ENCODE data around the gene DAGLB.

DNA sequence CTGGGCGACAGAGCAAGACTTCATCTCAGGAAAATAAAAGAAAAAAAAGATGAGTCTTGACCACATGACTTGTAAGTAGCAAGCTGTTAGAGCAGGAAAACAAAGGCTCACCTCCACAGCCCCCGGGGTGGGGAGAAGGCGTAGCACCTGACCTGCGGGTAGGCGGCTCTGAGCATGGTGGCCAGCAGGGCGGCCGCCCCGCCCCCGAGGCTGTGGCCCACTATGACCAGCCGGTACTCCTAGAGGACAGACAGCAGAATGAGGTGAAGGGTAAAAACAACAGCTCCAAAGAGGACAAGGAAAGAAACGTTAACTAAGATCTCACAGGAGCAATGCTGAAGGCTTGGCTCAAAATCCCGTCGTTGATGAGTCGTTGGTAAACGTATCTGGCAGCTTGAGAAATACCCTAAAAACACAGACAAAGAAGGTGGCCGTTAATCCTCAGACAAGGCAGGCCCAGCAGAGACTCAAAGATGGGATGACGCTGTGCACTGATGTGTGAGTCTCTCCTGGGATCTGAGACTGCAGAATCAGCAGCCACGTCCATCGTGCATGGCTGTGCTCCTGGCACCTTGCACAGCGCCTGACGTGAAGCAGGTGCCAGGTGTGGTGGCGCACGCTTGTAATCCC is 31.1 kb downstream of the DAGLB start:
- no peak for TF ChIP-seq POLR2A (IDR thresholded peaks at IDR 0.05; ENCODE audit: low read depth, low read length)
- no peak for TF ChIP-seq CTCF (conservative IDR thresholded peaks at IDR 0.05; ENCODE audit: low read depth, low read length)
- TF ChIP-seq, protein P1, sequence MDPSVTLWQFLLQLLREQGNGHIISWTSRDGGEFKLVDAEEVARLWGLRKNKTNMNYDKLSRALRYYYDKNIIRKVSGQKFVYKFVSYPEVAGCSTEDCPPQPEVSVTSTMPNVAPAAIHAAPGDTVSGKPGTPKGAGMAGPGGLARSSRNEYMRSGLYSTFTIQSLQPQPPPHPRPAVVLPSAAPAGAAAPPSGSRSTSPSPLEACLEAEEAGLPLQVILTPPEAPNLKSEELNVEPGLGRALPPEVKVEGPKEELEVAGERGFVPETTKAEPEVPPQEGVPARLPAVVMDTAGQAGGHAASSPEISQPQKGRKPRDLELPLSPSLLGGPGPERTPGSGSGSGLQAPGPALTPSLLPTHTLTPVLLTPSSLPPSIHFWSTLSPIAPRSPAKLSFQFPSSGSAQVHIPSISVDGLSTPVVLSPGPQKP (IDR thresholded peaks at IDR 0.05; ENCODE audit: borderline replicate concordance, low read depth, low read length): no peak
- TF ChIP-seq MAFK (IDR thresholded peaks at IDR 0.05; ENCODE audit: low read depth, low read length): no peak
- no peak for TF ChIP-seq RAD21 (IDR thresholded peaks at IDR 0.05; ENCODE audit: low read length)
- TF ChIP-seq MXI1 (IDR thresholded peaks at IDR 0.05; ENCODE audit: borderline replicate concordance, low read depth, low read length): no peak
- TF ChIP-seq SMC3 (IDR thresholded peaks at IDR 0.05; ENCODE audit: low read depth, low read length): no peak
- no peak for TF ChIP-seq CEBPB (IDR thresholded peaks at IDR 0.05; ENCODE audit: low read depth, low read length)
- TF ChIP-seq FOS (IDR thresholded peaks at IDR 0.05; ENCODE audit: low read depth, low read length): no peak
- no peak for TF ChIP-seq MAZ (IDR thresholded peaks at IDR 0.05; ENCODE audit: borderline replicate concordance, low read depth, low read length)

Data from IMR-90 (cell line).